T47D (cell line): ENCODE data around the gene MCC.

Source experiments
- DNase-seq, 2 experiments: peaks; one replicate each; pipeline versions ENCODE4 v3.0.0 to v3.0.0-alpha.2; 2011 to 2012; ENCODE audit warnings: low read depth in 1 of 2, low spot score in 1 of 2
- JUND ChIP-seq: IDR thresholded peaks from 2 replicates; pipeline ENCODE4 v1.6.1; 2012; ENCODE audit warnings: low read depth
- in situ Hi-C: cut with HindIII; loops from 2 replicates; pipeline ENCODE4 v1.10.0; 2016; ENCODE audit warnings: low sequenced_read_pairs, low pct_unique_long_range_greater_than_20kb

Gene MCC

DNA sequence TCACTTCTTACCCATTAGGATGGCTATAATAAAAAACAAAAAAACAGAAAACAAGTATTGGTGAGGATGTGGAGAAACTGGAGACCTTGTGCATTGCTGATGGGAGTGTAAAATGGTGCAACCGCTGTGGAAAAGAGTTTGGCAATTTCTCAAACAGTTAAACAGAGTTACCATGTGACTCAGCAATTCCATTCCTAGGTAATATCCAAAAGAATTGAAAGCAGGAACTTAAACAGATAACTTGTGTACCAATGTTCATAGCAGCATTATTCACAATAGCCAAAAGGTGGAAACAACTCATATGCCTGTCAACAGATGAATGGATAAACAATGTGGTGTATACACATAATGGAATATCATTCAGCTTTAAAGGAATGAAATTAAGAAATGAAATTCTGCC lies 482.8 kb downstream of the MCC start:
- no peak for TF ChIP-seq JUND
- in situ Hi-C loops = no loop called here
- no peak for DNase-seq

DNA sequence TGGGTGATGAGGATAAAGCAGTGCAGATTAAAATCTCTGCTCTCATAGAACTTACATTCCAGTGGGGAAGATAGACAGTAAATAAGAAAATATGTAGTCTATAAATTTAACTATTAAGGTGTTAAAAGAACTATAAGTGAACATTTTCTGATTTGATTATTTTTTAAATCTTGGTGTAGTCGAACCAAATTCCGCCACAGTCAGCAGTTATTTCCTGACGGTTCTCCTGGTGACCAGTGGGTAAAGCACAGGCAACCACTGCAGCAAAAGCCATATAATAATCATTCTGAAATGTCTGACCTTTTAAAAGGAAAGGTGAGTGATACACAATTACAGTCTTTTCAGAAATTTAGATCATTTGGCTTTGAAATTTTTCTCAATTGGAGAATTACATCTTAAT lies 484.5 kb downstream of the MCC start:
- TF ChIP-seq JUND = no peak
- in situ Hi-C loops = no loop called here

DNA sequence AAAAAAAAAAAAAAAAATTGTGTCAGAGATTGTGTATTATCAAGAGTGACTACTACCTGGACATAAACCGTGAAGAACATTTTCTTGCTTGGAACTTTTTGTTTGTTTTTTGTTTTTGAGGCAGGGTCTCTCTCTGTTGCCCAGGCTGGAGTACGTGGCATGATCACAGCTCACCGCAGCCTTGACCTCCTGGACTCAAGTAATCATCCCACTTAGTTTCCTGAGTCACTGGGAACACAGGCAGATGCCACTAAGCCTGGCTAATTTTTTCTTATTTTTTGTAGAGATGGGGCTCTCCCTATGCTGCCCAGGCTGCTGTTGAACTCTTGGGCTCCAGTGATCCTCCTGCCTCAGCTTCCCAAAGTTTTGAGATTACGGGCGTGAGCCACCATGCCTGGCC lies 485.8 kb downstream of the MCC start:
- in situ Hi-C loops = no loop called here
- TF ChIP-seq JUND = no peak

More for the DNA sequence above, 484.5 kb downstream of the MCC start:
- no peak for DNase-seq

DNA sequence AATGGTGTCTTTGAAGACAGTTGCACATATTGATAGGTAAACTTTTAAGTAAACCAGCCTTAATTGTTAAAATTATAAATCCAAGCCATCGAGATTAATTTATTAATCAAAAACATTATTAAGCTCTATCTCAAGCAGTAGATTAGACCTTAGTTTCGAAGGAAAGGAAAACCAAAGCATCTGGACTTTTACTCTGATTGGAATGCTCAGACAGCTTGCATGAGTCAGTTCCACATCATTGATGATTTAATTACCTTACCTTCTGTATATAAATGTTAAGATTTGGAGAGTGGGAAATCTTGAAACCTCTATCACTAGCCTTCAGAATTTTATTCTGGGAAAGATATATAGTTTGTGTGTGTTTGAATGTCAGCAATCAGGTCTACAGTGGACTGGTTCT lies 487.8 kb downstream of the MCC start:
- in situ Hi-C loops = no loop called here
- no peak for DNase-seq
- TF ChIP-seq JUND = no peak

More for the DNA sequence above, 485.8 kb downstream of the MCC start:
- no peak for DNase-seq

DNA sequence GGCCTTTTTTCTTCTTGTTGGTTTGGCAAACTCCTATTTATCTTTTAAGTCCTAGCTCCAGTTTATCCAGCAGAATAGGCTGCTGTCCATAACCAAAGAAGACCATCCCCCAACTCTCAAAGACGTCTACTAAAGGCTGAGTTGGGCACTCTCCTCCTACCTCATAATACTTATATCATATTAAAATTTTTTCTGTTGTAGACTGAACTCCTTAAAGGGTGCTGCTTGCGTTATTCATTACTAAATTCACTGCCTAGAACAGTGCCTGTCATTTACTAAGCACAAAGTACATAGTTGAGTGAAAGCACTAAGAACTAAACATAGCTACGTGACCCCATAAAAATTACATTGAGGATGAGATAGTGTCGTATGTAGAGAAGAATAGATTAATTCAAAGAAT lies 490.0 kb downstream of the MCC start:
- no peak for TF ChIP-seq JUND
- DNase-seq = no peak
- in situ Hi-C loops = no loop called here

DNA sequence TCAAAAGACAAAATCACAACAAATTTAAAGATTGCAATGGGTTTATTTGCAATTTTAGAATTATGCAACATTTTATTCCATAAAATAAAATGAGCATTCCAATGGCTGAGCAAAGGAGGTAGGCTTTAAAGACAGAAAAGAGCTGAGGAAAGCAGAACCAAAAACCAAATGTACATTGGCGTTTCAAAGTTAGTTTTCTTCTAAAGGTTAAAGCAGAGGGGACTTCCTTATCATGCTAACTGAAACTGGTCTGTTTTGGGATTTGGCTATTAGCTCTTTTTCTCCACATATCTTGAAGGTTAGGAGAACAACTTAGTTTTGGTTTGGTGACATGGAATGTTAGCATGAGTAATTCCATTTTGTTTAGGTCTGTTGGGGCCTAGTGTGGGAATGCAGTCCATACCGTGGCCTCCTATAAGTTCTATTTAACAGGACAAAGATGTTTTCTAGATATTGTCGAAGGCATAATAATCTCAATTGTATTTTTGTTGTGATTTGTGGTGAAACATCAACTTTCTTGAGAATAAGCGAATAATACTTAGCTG lies 491.4 kb downstream of the MCC start:
- DNase-seq = no peak
- in situ Hi-C loops = no loop called here
- no peak for TF ChIP-seq JUND

DNA sequence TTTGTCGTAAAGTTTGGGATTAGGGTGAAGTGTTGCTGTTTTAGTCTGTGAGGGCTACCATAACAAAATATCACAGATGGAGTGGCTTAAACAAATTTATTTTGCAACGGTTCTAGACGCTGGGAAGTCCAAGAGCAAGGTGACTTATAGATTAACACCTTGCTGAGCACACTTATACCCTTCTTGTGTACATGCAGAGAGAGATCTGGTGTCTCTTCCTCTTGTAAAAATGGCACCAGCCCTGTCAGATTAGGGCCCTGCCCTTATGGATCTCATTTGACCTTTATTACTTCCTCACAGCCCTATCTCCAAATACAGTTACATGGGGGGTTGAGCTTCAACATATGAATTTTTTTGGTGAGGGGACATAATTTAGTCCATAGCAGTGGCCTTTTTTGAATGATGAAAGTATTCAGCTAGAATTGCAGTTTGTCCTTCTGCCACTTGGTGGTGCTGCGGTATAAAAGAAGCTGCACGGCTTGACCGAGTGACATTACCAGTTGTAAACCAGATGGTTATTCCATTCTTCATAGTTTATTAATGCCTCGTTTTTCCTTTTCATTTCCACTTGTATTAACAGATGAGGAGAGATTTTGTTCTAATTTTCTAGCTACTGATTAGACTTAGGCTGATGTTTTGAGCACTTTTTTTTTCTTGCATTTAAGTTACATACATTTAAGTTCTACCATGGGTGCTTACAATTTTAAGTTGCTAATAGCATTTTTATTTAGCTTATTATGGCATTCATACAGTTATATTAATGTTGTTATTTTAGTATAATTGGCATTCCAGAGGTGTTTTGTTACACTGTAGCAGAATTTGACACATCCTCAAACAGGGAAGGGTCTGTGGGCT lies 492.3 kb downstream of the MCC start:
- peak in 1 of 2 experiments; percentile 72 for DNase-seq
- in situ Hi-C loops = no loop called here
- no peak for TF ChIP-seq JUND

DNA sequence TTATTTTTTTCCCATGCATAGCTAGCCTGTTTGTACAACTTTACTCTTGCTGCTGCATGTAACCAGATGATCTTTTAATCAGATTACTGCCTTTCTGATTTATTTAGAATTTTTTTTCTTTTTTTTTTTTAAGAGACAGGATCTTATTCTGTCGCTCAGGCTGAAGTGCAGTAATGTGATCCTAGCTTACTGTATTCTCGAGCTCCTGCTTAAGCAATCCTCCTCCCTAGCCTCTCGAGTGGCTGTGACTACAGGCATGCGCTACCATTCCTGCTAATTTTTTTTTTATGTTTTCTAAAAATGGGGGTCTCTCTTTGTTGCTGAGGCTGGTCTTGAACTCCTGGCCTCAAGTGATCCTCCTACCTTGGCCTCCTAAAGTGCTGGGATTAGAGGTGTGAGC lies 502.0 kb downstream of the MCC start:
- no peak for DNase-seq
- TF ChIP-seq JUND = no peak
- in situ Hi-C loops = no loop called here

DNA sequence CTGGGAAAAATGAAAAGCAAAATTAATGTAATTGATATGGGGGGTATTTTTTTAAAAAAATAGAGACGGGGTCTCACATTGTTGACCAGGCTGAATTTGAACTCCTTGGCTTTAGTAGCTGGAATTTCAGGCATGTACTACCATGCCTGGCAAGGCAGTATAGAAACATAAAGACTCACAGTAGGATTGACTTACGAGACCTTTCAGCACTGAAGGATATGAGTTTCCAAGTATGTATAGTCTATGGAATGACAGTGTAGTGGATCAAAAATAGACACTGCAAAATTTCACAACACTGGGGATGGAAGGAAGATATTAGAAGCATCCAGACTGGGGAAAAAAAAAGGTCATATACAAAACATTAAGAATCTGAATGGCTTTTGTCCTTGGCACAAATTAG lies 504.9 kb downstream of the MCC start:
- in situ Hi-C loops = no loop called here

DNA sequence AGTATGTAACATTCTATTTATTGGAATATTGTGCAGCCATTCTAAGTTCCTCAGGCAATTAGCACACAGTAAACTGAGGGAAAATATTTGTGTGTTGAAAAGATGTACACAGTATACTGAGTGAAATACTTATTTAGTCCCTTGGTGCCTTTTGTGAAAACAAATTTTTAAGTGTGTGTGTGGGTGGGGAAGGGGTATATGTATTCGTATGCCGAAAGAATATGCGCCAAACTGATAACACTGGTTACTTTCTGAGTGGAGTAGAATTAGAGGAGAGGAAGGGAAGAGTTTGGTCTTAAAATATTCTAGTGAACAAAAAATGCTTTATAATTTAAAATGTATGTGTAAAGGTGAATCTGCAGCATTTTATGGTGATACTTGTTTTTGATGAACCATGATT lies 508.5 kb downstream of the MCC start:
- DNase-seq = no peak
- TF ChIP-seq JUND = no peak
- in situ Hi-C loops = no loop called here

More for the DNA sequence above, 504.9 kb downstream of the MCC start:
- TF ChIP-seq JUND = no peak
- DNase-seq = no peak

DNA sequence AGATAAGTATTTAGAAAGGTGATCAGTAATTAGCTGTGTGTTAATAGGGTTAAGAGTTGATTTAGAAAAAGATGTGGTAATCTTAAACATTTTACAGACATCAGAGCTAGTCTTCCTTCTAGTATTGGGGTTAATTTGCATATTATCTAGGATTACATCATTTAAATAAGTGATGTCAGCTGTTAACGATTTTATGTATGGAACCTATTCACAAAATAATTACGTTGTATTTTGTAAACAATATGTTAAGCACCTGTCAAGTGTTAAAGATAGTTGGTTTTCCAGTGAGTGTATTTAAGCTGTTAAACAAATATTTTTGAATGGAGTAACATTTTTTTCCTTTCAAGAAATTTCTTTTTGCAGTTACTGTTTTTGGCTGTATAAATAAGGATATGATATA lies 509.4 kb downstream of the MCC start:
- DNase-seq = no peak
- TF ChIP-seq JUND = peak; percentile 39; the same call in 1 of the 2 replicates
- in situ Hi-C loops = no loop called here

DNA sequence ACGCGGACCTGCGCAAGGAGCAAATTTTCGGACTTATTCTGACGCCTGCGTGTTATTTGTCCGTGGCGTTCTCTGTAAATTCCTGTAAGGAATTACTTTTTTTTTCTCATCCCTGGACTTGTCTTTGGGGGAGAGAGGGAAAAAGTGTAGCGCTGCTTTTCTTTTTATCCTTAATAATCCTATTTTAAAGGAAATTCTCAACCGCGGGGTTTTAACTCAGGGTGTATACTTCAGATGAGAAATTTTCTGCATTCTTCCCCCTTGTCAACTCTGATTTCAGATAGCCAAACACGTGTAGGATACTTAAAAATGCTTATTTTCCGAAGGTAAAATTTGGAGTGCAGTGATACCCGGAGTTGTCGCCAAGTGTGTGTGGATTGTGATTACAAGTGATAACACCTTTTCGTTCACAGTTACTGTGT lies 510.8 kb downstream of the MCC start:
- in situ Hi-C loops = no loop called here
- no peak for DNase-seq
- TF ChIP-seq JUND = no peak

DNA sequence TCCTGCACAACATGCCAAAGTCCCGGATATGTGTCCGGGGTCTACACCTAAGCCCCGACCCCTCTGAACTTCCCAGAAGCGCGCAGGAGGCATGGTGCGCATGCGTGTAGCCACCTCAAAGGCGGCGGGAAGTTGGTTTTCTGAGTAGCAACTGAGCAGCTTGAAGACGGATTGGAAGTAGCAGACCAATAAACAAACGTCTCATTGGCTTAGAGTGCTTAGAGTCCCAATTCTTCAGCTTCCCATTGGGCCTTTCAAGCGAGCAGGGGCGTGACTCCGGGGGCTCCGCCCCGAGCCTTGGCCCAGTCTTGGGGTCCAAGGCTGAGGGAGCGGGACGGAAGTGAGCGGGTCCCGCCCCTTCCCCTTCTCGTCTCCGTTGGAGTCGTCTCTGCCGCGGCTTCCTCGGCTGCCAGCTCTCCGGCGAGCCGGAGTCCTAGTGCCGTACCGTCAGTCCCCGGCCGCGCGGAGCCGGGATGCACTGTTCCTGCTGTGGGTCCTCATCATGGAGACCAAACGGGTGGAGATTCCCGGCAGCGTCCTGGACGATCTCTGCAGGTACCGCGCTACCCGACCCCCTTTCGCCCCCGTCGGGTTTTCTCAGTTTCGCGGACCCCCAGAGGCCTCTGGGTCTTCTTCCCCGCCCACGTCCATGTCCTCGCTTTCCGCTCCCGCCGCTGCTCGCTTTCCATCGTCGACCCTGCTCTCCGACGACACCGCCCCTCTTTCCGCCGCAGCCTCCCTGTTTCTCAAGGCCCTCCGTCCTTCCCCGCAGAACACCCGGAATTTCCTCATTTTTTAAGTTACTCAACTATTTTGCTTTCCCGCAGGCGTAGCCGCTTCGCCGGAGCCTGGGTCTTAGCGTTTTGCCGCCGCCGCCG lies 511.6 kb downstream of the MCC start, which contains the start of gene DCP2:
Gene DCP2 (plus strand): TSS at position 367 of the 878 bp plus-strand sequence. CDS start 136 bp downstream, at position 503.
- no peak for TF ChIP-seq JUND
- in situ Hi-C loops = no loop called here
- peak; percentile 95 to 99 for DNase-seq
